ENCODE measurements around the gene SHC1. TPM values are rescaled to one million over a fixed set of nuclear protein-coding genes. Genes with fewer than 3 reads are reported as not detected.

The SHC1 gene
- total RNA-seq, 1 donor from 2014 or later, result 176 TPM

GRCh38 chr1:155009742-155010141 is 39.2 kb upstream of the SHC1 start:
- no peak for TF ChIP-seq CTCF (IDR thresholded peaks at IDR 0.05; ENCODE audit: insufficient read depth, low read length, poor library complexity, severe bottlenecking)
- Histone ChIP-seq H3K4me3 (ENCODE audit: low read depth, low read length) (no peak overlapping the region), H3K36me3 (ENCODE audit: control insufficient read depth, insufficient read depth, low read length) (no peaks in the 10 kb centered on the region), H3K27me3 (ENCODE audit: control insufficient read depth, insufficient read depth, low read length) (no peaks in the 10 kb centered on the region)
- no peak for DNase-seq (ENCODE audit: low read depth)

GRCh38 chr1:155009221-155009711 is 38.7 kb upstream of the SHC1 start:
- no peaks in the 10 kb centered on the region for H3K36me3 ChIP-seq (ENCODE audit: control insufficient read depth, insufficient read depth, low read length)
- H3K27me3 ChIP-seq (ENCODE audit: control insufficient read depth, insufficient read depth, low read length), result no peaks in the 10 kb centered on the region
- no peak overlapping the region for H3K4me3 ChIP-seq (ENCODE audit: low read depth, low read length)
- TF ChIP-seq CTCF (IDR thresholded peaks at IDR 0.05; ENCODE audit: insufficient read depth, low read length, poor library complexity, severe bottlenecking), result no peak
- DNase-seq (ENCODE audit: low read depth), result no peak

- Histone ChIP-seq H3K36me3 (ENCODE audit: control insufficient read depth, insufficient read depth, low read length) (no peaks in the 10 kb centered on the region), H3K27me3 (ENCODE audit: control insufficient read depth, insufficient read depth, low read length) (no peaks in the 10 kb centered on the region), H3K4me3 (ENCODE audit: low read depth, low read length) (no peak overlapping the region)
- no peak for DNase-seq (ENCODE audit: low read depth)
- TF ChIP-seq CTCF (IDR thresholded peaks at IDR 0.05; ENCODE audit: insufficient read depth, low read length, poor library complexity, severe bottlenecking), result no peak
These were observed 37.7 kb upstream of the SHC1 start for GRCh38 chr1:155008015-155008941.

- Histone ChIP-seq H3K27me3 (ENCODE audit: control insufficient read depth, insufficient read depth, low read length) (no peaks in the 10 kb centered on the region), H3K4me3 (ENCODE audit: low read depth, low read length) (no peak overlapping the region), H3K36me3 (ENCODE audit: control insufficient read depth, insufficient read depth, low read length) (no peaks in the 10 kb centered on the region)
- DNase-seq (ENCODE audit: low read depth), result no peak
- no peak for TF ChIP-seq CTCF (IDR thresholded peaks at IDR 0.05; ENCODE audit: insufficient read depth, low read length, poor library complexity, severe bottlenecking)
These were observed 36.8 kb upstream of the SHC1 start for GRCh38 chr1:155007251-155007828.

- DNase-seq (ENCODE audit: low read depth), result no peak
- no peaks in the 10 kb centered on the region for H3K27me3 ChIP-seq (ENCODE audit: control insufficient read depth, insufficient read depth, low read length)
- no peaks in the 10 kb centered on the region for H3K36me3 ChIP-seq (ENCODE audit: control insufficient read depth, insufficient read depth, low read length)
- H3K4me3 ChIP-seq (ENCODE audit: low read depth, low read length), result no peak overlapping the region
- TF ChIP-seq CTCF (IDR thresholded peaks at IDR 0.05; ENCODE audit: insufficient read depth, low read length, poor library complexity, severe bottlenecking), result no peak
These were observed 36.1 kb upstream of the SHC1 start for GRCh38 chr1:155006601-155007101.
